Pancreas (tissue), 10 donors: ENCODE measurements around the gene GJB4. TPM values are rescaled to one million over a fixed set of nuclear protein-coding genes. Genes with fewer than 3 reads are reported as not detected.
A peak's percentile ranks its signal among the peaks of the same experiment; 100 is the strongest.

Source experiments
- ATAC-seq, 4 donors: fragments of 200-7000 bp; cut with Tn5 transposase; one replicate each; pipeline versions ENCODE4 v1.8.0 to v1.9.1; 2020; ENCODE audit warnings: mild to moderate bottlenecking in 4 of 4, moderate library complexity in 4 of 4
- DNase-seq, 6 donors: peaks; one replicate each; pipeline ENCODE4 v3.0.0-alpha.2; 2020
- FAIRE-seq: peaks from 2 replicates; lab custom pipeline; 2012; peaks lifted over from hg19 to GRCh38; lab: Jason Lieb, UNC
- H3K27ac ChIP-seq, 4 donors: fragments of 200-600 bp; sonication (generic); 1 replicate in 3 of 4; 2 replicates in 1 of 4; pipeline versions ENCODE4 v1.5.0 to v1.8.0; 2020
- H3K27me3 ChIP-seq, 4 donors: fragments of 200-600 bp; one replicate each; pipeline ENCODE4 v1.8.0; 2021
- H3K36me3 ChIP-seq, 3 donors: fragments of 200-600 bp; sonication (generic) in 1 of 3; one replicate each; pipeline versions ENCODE4 v1.5.0 to v1.8.0; 2020 to 2021
- H3K4me1 ChIP-seq, 3 donors: fragments of 200-600 bp; one replicate each; pipeline ENCODE4 v1.8.0; 2021
- H3K4me3 ChIP-seq, 4 donors: fragments of 200-600 bp; sonication (generic) in 2 of 4; one replicate each; pipeline versions ENCODE4 v1.5.0 to v1.8.0; 2020 to 2021
- H3K9me3 ChIP-seq, 4 donors: fragments of 200-600 bp; one replicate each; pipeline ENCODE4 v1.8.0; 2021
- CTCF ChIP-seq, 4 donors: fragments of 200-600 bp; sonication (generic) in 3 of 4; IDR thresholded peaks; one replicate each; pipeline versions ENCODE4 v1.5.0 to v1.8.0; 2021; ENCODE audit warnings: antibody characterized with exemption in 4 of 4
- WGBS, 2 donors: extraction: QIAGEN DNeasy Blood & Tissue Kit; methylation state at CpG; one replicate each; pipeline ENCODE4 v1.1.7; 2013; 5-methylcytosine and 5-hydroxymethylcytosine counted together
- intact Hi-C, 3 donors: fragments of 100-400 bp; cut with DNase I; formaldehyde crosslinking; loops; one replicate each; pipeline versions ENCODE4 v1.11.1 to v1.14.2; 2022
- polyA plus RNA-seq, 2 donors: library from polyadenylated mRNA; stranded (reverse); fragments of 200-250 nt; gene quantifications; one replicate each; pipeline ENCODE4 v1.2.3, GENCODE V29; 2013
- total RNA-seq, 6 donors: library from RNA; stranded (reverse); fragmentation: NEBNext Ultra II Directional in 4 of 6; extraction: Animal tissue kit (Norgen Biotek cat#: 25700) in 4 of 6; gene quantifications; one replicate each; pipeline versions ENCODE4 v1.2.1 to v1.2.4, GENCODE V29; 2021 to 2023
- donor health status: healthy with polysubstance abuse.
- donor health status: DM: no; HTN: no; CAD: no; lungs with moderate emphysema.
- donor health status: DM: no; HTN: no; CAD: no.
- donor health status: control.
- donor health status: control.
- donor health status: Bipolar disorder and iron deficiency.
- donor health status: DM: yes; HTN: yes; CAD: no.
- donor health status: DM: no; HTN: no; CAD: no.
- donor health status: DM: no; HTN: no; CAD: no.
- donor health status: DM: yes; HTN: yes; CAD: no.

Gene GJB4
- total and polyA plus RNA-seq, 8 donors = 0.12 TPM; not detected in 7

GRCh38 chr1:34792868-34793727, 33.6 kb downstream of the GJB4 start, which contains the start of gene GJA4:
TSS of gene GJA4 (plus strand) at chr1:34792999. CDS start at chr1:34794214, 1,215 bp downstream.
- FAIRE-seq (no peak), ATAC-seq (peak in 3 of 4 donors; percentile 21 to 60 (median 59)), DNase-seq (no peak)
- no peaks in the 10 kb centered on the region for H3K36me3 ChIP-seq
- peak within 1 kb of the TSS in 2 of 4 donors; percentile 24 to 30 for H3K4me3 ChIP-seq
- 20% methylated on average over 27 to 45 of the region's 45 CpGs for WGBS, 2 donors
- H3K9me3 ChIP-seq = no peaks in the 10 kb centered on the region
- TF ChIP-seq CTCF (IDR thresholded peaks at IDR 0.05) = no peak
- H3K27me3 ChIP-seq = no peaks in the 10 kb centered on the region
- H3K27ac ChIP-seq = no peak within 1 kb of the TSS
- intact Hi-C loops = loop anchor here in 1 of 3 donors (5.0 kb wide), 1 partner anchor 59 kb away; no protein-coding TSS in a partner anchor
- H3K4me1 ChIP-seq = no peaks in the 10 kb centered on the region

- intact Hi-C loops = loop anchor here in 1 of 3 donors (5.0 kb wide), 1 partner anchor 58 kb away; no protein-coding TSS in a partner anchor
- no peaks in the 10 kb centered on the region for H3K27me3 ChIP-seq
- H3K27ac ChIP-seq = no peak overlapping the region
- TF ChIP-seq CTCF (IDR thresholded peaks at IDR 0.05) = no peak
- ATAC-seq (no peak), DNase-seq (no peak), FAIRE-seq (no peak)
- H3K9me3 ChIP-seq = no peaks in the 10 kb centered on the region
- 90 to 93% methylated on average over 39 to 40 of the region's 40 CpGs for WGBS, 2 donors
- H3K4me3 ChIP-seq = no peak overlapping the region
- H3K4me1 ChIP-seq = no peaks in the 10 kb centered on the region
- no peaks in the 10 kb centered on the region for H3K36me3 ChIP-seq
Measured at GRCh38 chr1:34794001-34794789, 34.7 kb downstream of the GJB4 start.

- 88 to 95% methylated on average over 11 to 12 of the region's 12 CpGs for WGBS, 2 donors
- Histone ChIP-seq H3K4me3 (no peak overlapping the region), H3K9me3 (no peaks in the 10 kb centered on the region), H3K27ac (no peak overlapping the region), H3K4me1 (no peaks in the 10 kb centered on the region), H3K27me3 (no peaks in the 10 kb centered on the region), H3K36me3 (no peaks in the 10 kb centered on the region)
- ATAC-seq = no peak
- no peak for DNase-seq
- TF ChIP-seq CTCF (IDR thresholded peaks at IDR 0.05) = no peak
- no peak for FAIRE-seq
- intact Hi-C loops = loop anchor here in 1 of 3 donors (5.0 kb wide), 1 partner anchor 58 kb away; no protein-coding TSS in a partner anchor
Measured at GRCh38 chr1:34794790-34795180, 35.2 kb downstream of the GJB4 start.

GRCh38 chr1:34795916-34796315, 36.4 kb downstream of the GJB4 start:
- no peak for DNase-seq
- intact Hi-C loops = no loop called here
- Histone ChIP-seq H3K9me3 (no peaks in the 10 kb centered on the region), H3K27me3 (no peaks in the 10 kb centered on the region), H3K4me3 (no peak overlapping the region), H3K36me3 (no peaks in the 10 kb centered on the region), H3K4me1 (no peaks in the 10 kb centered on the region), H3K27ac (no peak overlapping the region)
- no peak for TF ChIP-seq CTCF (IDR thresholded peaks at IDR 0.05)
- 67 to 70% methylated on average over 6 of the region's 6 CpGs for WGBS, 2 donors
- no peak for ATAC-seq
- FAIRE-seq = no peak
